H9 (cell line): Measurements from ENCODE around the gene IL9R. TPM values are rescaled to one million over a fixed set of nuclear protein-coding genes. Genes with fewer than 3 reads are reported as not detected.

ENCODE experiments used
- DNase-seq: peaks from one replicate; pipeline ENCODE4 v3.0.0-alpha.2; 2017
- H2AFZ ChIP-seq: one replicate; pipeline ENCODE4 v1.6.1; 2013; ENCODE audit warnings: mild to moderate bottlenecking, low read length, control low read depth, moderate library complexity
- H2AK5ac ChIP-seq: 2 replicates; pipeline ENCODE4 v1.6.1; 2013; ENCODE audit warnings: low read length, control low read depth, mixed read lengths; ENCODE audit not compliant: insufficient read length
- H2BK120ac ChIP-seq: one replicate; pipeline ENCODE4 v1.6.1; 2013; ENCODE audit warnings: low read depth, mild to moderate bottlenecking, low read length, control low read depth, inconsistent platforms; ENCODE audit not compliant: poor library complexity, severe bottlenecking
- H2BK12ac ChIP-seq: 2 replicates; pipeline ENCODE4 v1.6.1; 2013; ENCODE audit warnings: low read length, control low read depth, mixed read lengths, low read depth; ENCODE audit not compliant: insufficient read length
- H2BK15ac ChIP-seq: 2 replicates; pipeline ENCODE4 v1.6.1; 2013; ENCODE audit warnings: low read depth, low read length, control low read depth
- H2BK20ac ChIP-seq: one replicate; pipeline ENCODE4 v1.6.1; 2013; ENCODE audit warnings: low read depth, mild to moderate bottlenecking, low read length, control low read depth, inconsistent platforms; ENCODE audit not compliant: poor library complexity, severe bottlenecking
- H2BK5ac ChIP-seq: 2 replicates; pipeline ENCODE4 v1.6.1; 2013; ENCODE audit warnings: low read length, control low read depth, mixed read lengths; ENCODE audit not compliant: insufficient read length
- H3K14ac ChIP-seq: 2 replicates; pipeline ENCODE4 v1.6.1; 2013; ENCODE audit warnings: low read length, control low read depth; ENCODE audit not compliant: insufficient read depth
- H3K18ac ChIP-seq: 2 replicates; pipeline ENCODE4 v1.6.1; 2013; ENCODE audit warnings: low read depth, mild to moderate bottlenecking, mixed read lengths, low read length, control low read depth; ENCODE audit not compliant: insufficient read length
- H3K23ac ChIP-seq: 2 replicates; pipeline ENCODE4 v1.6.1; 2013; ENCODE audit warnings: low read length, control low read depth, mixed read lengths, low read depth; ENCODE audit not compliant: insufficient read length
- H3K23me2 ChIP-seq: 2 replicates; pipeline ENCODE4 v1.6.1; 2013; ENCODE audit warnings: low read depth, mild to moderate bottlenecking, mixed read lengths, low read length, control low read depth; ENCODE audit not compliant: insufficient read length, poor library complexity, severe bottlenecking
- H3K27ac ChIP-seq: 2 replicates; pipeline ENCODE4 v1.5.1; 2013; ENCODE audit warnings: low read length, control low read depth, mixed read lengths, low read depth; ENCODE audit not compliant: insufficient read length
- H3K27me3 ChIP-seq: 2 replicates; pipeline ENCODE4 v1.6.1; 2013; ENCODE audit warnings: low read length, control low read depth, inconsistent platforms; ENCODE audit not compliant: insufficient read depth
- H3K4ac ChIP-seq: 2 replicates; pipeline ENCODE4 v1.6.1; 2013; ENCODE audit warnings: low read depth, mild to moderate bottlenecking, control low read depth, inconsistent platforms, low read length, moderate library complexity
- H3K4me1 ChIP-seq: 2 replicates; pipeline ENCODE4 v1.6.1; 2013; ENCODE audit warnings: low read length, control low read depth, inconsistent platforms; ENCODE audit not compliant: insufficient read depth
- H3K4me2 ChIP-seq: 2 replicates; pipeline ENCODE4 v1.6.1; 2013; ENCODE audit warnings: low read length, control low read depth, mixed read lengths; ENCODE audit not compliant: insufficient read length, insufficient read depth
- H3K56ac ChIP-seq: 2 replicates; pipeline ENCODE4 v1.6.1; 2013; ENCODE audit warnings: low read depth, mild to moderate bottlenecking, mixed read lengths, low read length, control low read depth; ENCODE audit not compliant: insufficient read length
- H3K79me1 ChIP-seq: 2 replicates; pipeline ENCODE4 v1.6.1; 2013; ENCODE audit warnings: low read depth, mild to moderate bottlenecking, moderate library complexity, low read length, control low read depth, inconsistent platforms; ENCODE audit not compliant: insufficient read depth, poor library complexity, severe bottlenecking
- H3K79me2 ChIP-seq: 2 replicates; pipeline ENCODE4 v1.6.1; 2013; ENCODE audit warnings: low read length, control low read depth, inconsistent platforms; ENCODE audit not compliant: insufficient read depth
- H3K9ac ChIP-seq: 2 replicates; pipeline ENCODE4 v1.6.1; 2013; ENCODE audit warnings: low read length, control low read depth, mixed read lengths; ENCODE audit not compliant: insufficient read length; ENCODE audit errors: extremely low read depth
- H3K9me3 ChIP-seq: one replicate; pipeline ENCODE4 v1.6.1; 2013; ENCODE audit warnings: low read depth, low read length, inconsistent platforms; ENCODE audit not compliant: control insufficient read depth
- H3T11ph ChIP-seq: one replicate; pipeline ENCODE4 v1.6.1; 2013; ENCODE audit warnings: mild to moderate bottlenecking, low read length, control low read depth, inconsistent platforms
- H4K20me1 ChIP-seq: one replicate; pipeline ENCODE4 v1.6.1; 2013; ENCODE audit not compliant: control insufficient read depth, insufficient read length, insufficient read depth
- H4K5ac ChIP-seq: 2 replicates; pipeline ENCODE4 v1.6.1; 2013; ENCODE audit warnings: low read depth, mild to moderate bottlenecking, mixed read lengths, low read length, control low read depth; ENCODE audit not compliant: insufficient read length
- H4K8ac ChIP-seq: replicated peaks from 2 replicates; pipeline ENCODE4 v1.6.1; 2013; ENCODE audit warnings: low read length, control low read depth, mixed read lengths, low read depth; ENCODE audit not compliant: insufficient read length
- H4K91ac ChIP-seq: 2 replicates; pipeline ENCODE4 v1.6.1; 2013; ENCODE audit warnings: low read depth, mild to moderate bottlenecking, moderate library complexity, mixed read lengths, low read length, control low read depth; ENCODE audit not compliant: insufficient read length
- H3K27ac Mint-ChIP-seq, 3 experiments: 2 replicates in 2 of 3; 3 replicates in 1 of 3; pipeline ENCODE4 v1.8.0; 2020 to 2021; ENCODE audit warnings: mixed read lengths in 3 of 3, mild to moderate bottlenecking in 1 of 3, moderate library complexity in 1 of 3
- H3K27me3 Mint-ChIP-seq: 2 replicates; pipeline ENCODE4 v1.8.0; 2021; ENCODE audit warnings: low read depth, mild to moderate bottlenecking, moderate library complexity, mixed read lengths
- H3K36me3 Mint-ChIP-seq, 3 experiments: 2 replicates in 2 of 3; 3 replicates in 1 of 3; pipeline ENCODE4 v1.8.0; 2020 to 2021; ENCODE audit warnings: low read depth in 3 of 3, mixed read lengths in 3 of 3; ENCODE audit not compliant: insufficient read depth in 1 of 3
- H3K4me1 Mint-ChIP-seq, 2 experiments: 2 replicates each; pipeline ENCODE4 v1.8.0; 2020; ENCODE audit warnings: mixed read lengths in 2 of 2
- H3K4me3 Mint-ChIP-seq, 2 experiments: 2 replicates in 1 of 2; 3 replicates in 1 of 2; pipeline ENCODE4 v1.8.0; 2020 to 2021; ENCODE audit warnings: mild to moderate bottlenecking in 2 of 2, mixed read lengths in 2 of 2, moderate library complexity in 1 of 2
- H3K9me3 Mint-ChIP-seq, 2 experiments: 2 replicates in 1 of 2; 3 replicates in 1 of 2; pipeline ENCODE4 v1.8.0; 2020; ENCODE audit warnings: mild to moderate bottlenecking in 2 of 2, mixed read lengths in 2 of 2, moderate library complexity in 1 of 2
- WGBS: extraction: QIAGEN DNeasy Blood & Tissue Kit; methylation state at CpG from one replicate; pipeline ENCODE4 v1.1.7; 2013; ENCODE audit warnings: missing lambda C conversion rate, low lambda C conversion rate, mixed read lengths; ENCODE audit not compliant: insufficient read length; ENCODE audit errors: extremely low coverage; 5-methylcytosine and 5-hydroxymethylcytosine counted together
- total RNA-seq: library from RNA; stranded (reverse); gene quantifications from 2 replicates; pipeline ENCODE4 v1.2.1, GENCODE V29; 2021
- TF ChIP-seq, protein P1 (sequence below): fragments of 200-600 bp; sonication (generic); conservative IDR thresholded peaks from 3 replicates; pipeline ENCODE4 v1.8.0; 2021; ENCODE audit warnings: antibody characterized with exemption, mild to moderate bottlenecking

The IL9R gene
- total RNA-seq, 1 experiment from 2014 or later: 0.72 TPM

DNA sequence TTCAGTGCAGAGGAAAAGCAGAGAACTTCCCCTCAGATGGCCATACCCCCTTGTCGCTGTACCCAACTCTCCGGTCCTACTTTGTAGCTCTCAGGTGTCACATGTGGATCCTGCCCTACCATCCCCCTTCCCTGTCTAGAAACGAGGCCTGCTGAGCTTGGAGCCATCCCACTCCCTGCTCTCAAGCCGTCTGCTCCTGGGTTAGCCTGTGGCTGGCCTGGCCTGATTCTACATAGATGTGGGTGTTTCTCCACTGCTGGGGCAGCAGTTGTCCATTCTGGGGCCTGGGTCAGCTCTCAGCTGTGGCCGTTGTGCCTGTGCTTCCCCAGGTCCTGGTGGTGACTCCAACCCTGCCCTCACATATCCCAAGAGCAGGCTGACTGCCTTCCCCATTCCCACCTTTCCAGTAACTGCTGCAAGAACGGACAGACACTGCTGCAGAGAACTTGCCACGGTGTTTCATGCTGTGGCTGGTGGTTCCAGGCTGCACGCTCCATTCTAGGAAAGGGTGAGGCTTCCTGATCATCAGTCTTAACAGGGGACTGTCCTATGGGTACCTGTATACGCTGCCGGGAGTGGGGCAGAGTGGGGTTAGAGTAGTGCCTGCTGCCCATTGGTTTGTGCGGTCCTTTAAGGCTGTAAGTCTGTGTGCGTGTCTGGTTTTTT lies 3.6 kb downstream of the IL9R start:
- H3T11ph ChIP-seq: no peak overlapping the region
- Mint-ChIP-seq H3K4me1 (no peaks in the 10 kb centered on the region), H3K36me3 (peaks cover 4 to 6% (median 5%) of the 10 kb centered on the region in 3 experiments; a peak in 3 of 7 replicates), H3K9me3 (peaks cover 78 to 89% of the 10 kb centered on the region in 2 experiments), H3K4me3 (no peak overlapping the region), H3K27me3 (no peaks in the 10 kb centered on the region; the same call in none of the 2 replicates), H3K27ac (no peak overlapping the region; a peak in 1 of 7 replicates)
- H2BK15ac ChIP-seq: no peak overlapping the region
- H3K9me3 ChIP-seq: peaks cover 38% of the 10 kb centered on the region
- no peak overlapping the region for H4K8ac ChIP-seq
- no peak overlapping the region for H3K9ac ChIP-seq
- H3K56ac ChIP-seq: no peak overlapping the region
- DNase-seq: no peak
- no peak overlapping the region for H4K5ac ChIP-seq
- H2BK12ac ChIP-seq: no peak overlapping the region
- H2BK20ac ChIP-seq: no peak overlapping the region
- no peaks in the 10 kb centered on the region for H4K20me1 ChIP-seq
- no peaks in the 10 kb centered on the region for H3K79me2 ChIP-seq
- no peak overlapping the region for H2BK5ac ChIP-seq
- no peak overlapping the region for H2BK120ac ChIP-seq
- H4K91ac ChIP-seq: no peak overlapping the region
- no peaks in the 10 kb centered on the region for H3K4me1 ChIP-seq
- H3K23me2 ChIP-seq: no peaks in the 10 kb centered on the region
- H3K27ac ChIP-seq: no peak overlapping the region
- no peaks in the 10 kb centered on the region for H3K27me3 ChIP-seq
- no peak overlapping the region for H2AFZ ChIP-seq
- no peak overlapping the region for H3K4ac ChIP-seq
- no peaks in the 10 kb centered on the region for H3K79me1 ChIP-seq
- no peak overlapping the region for H3K18ac ChIP-seq
- H3K4me2 ChIP-seq: no peak overlapping the region
- no CpG with 5 or more reads among the region's 12 CpGs for WGBS
- TF ChIP-seq, protein P1, sequence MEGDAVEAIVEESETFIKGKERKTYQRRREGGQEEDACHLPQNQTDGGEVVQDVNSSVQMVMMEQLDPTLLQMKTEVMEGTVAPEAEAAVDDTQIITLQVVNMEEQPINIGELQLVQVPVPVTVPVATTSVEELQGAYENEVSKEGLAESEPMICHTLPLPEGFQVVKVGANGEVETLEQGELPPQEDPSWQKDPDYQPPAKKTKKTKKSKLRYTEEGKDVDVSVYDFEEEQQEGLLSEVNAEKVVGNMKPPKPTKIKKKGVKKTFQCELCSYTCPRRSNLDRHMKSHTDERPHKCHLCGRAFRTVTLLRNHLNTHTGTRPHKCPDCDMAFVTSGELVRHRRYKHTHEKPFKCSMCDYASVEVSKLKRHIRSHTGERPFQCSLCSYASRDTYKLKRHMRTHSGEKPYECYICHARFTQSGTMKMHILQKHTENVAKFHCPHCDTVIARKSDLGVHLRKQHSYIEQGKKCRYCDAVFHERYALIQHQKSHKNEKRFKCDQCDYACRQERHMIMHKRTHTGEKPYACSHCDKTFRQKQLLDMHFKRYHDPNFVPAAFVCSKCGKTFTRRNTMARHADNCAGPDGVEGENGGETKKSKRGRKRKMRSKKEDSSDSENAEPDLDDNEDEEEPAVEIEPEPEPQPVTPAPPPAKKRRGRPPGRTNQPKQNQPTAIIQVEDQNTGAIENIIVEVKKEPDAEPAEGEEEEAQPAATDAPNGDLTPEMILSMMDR: no peak
- no peak overlapping the region for H3K23ac ChIP-seq
- no peak overlapping the region for H3K14ac ChIP-seq
- no peak overlapping the region for H2AK5ac ChIP-seq
